RWPE2 (cell line): ENCODE measurements around the gene PRR3.

Experiments
- ATAC-seq: fragments of 200-7000 bp; cut with Tn5 transposase; 3 replicates; pipeline ENCODE4 v1.9.1; 2021; ENCODE audit warnings: low read depth
- DNase-seq: peaks from one replicate; pipeline ENCODE4 v3.0.0-alpha.2; 2020; ENCODE audit warnings: low spot score
- H3K27ac ChIP-seq: fragments of 450-650 bp; 2 replicates; pipeline ENCODE4 v1.5.1; 2017; ENCODE audit warnings: mild to moderate bottlenecking; ENCODE audit not compliant: poor library complexity, severe bottlenecking
- H3K27me3 ChIP-seq: fragments of 250-450 bp; sonication (Bioruptor Pico); 2 replicates; pipeline ENCODE4 v1.5.1; 2021; ENCODE audit warnings: mild to moderate bottlenecking, moderate library complexity; ENCODE audit not compliant: insufficient read depth, poor library complexity, severe bottlenecking
- H3K36me3 ChIP-seq: fragments of 250-450 bp; sonication (Bioruptor Pico); 2 replicates; pipeline ENCODE4 v1.5.1; 2020; ENCODE audit warnings: low read depth, mild to moderate bottlenecking, moderate library complexity
- H3K4me1 ChIP-seq: fragments of 250-450 bp; sonication (Bioruptor Pico); 2 replicates; pipeline ENCODE4 v1.5.1; 2021; ENCODE audit warnings: mild to moderate bottlenecking, moderate library complexity; ENCODE audit not compliant: insufficient read depth, poor library complexity, severe bottlenecking
- H3K4me3 ChIP-seq: fragments of 250-450 bp; sonication (Bioruptor Pico); 2 replicates; pipeline ENCODE4 v1.5.1; 2021; ENCODE audit warnings: mild to moderate bottlenecking, moderate library complexity; ENCODE audit not compliant: severe bottlenecking
- H3K9me3 ChIP-seq: fragments of 250-450 bp; sonication (Bioruptor Pico); 2 replicates; pipeline ENCODE4 v1.5.1; 2021; ENCODE audit warnings: mild to moderate bottlenecking, moderate library complexity; ENCODE audit not compliant: severe bottlenecking
- CTCF ChIP-seq: fragments of 450-650 bp; IDR thresholded peaks from one replicate; pipeline ENCODE4 v1.5.1; 2017; ENCODE audit warnings: mild to moderate bottlenecking, moderate library complexity; ENCODE audit not compliant: poor library complexity, severe bottlenecking

PRR3 gene

GRCh38 chr6:30612213-30612612, 55.1 kb downstream of the PRR3 start:
- Histone ChIP-seq H3K36me3 (peaks cover 58% of the 10 kb centered on the region), H3K9me3 (no peaks in the 10 kb centered on the region), H3K27me3 (no peaks in the 10 kb centered on the region), H3K4me1 (peaks cover 15% of the 10 kb centered on the region), H3K27ac (peak overlapping the region; percentile 82), H3K4me3 (no peak overlapping the region)
- ATAC-seq (no peak), DNase-seq (no peak)
- peak; percentile 61 for TF ChIP-seq CTCF

GRCh38 chr6:30612687-30613248, 55.7 kb downstream of the PRR3 start:
- H3K9me3 ChIP-seq: no peaks in the 10 kb centered on the region
- DNase-seq (no peak), ATAC-seq (no peak)
- H3K4me3 ChIP-seq: no peak overlapping the region
- H3K27me3 ChIP-seq: no peaks in the 10 kb centered on the region
- peaks cover 15% of the 10 kb centered on the region for H3K4me1 ChIP-seq
- peak overlapping the region; percentile 82 for H3K27ac ChIP-seq
- H3K36me3 ChIP-seq: peaks cover 52% of the 10 kb centered on the region
- no peak for TF ChIP-seq CTCF
